ENCODE data around the gene CHRDL2. TPM values are rescaled to one million over a fixed set of nuclear protein-coding genes. Genes with fewer than 3 reads are reported as not detected.

CHRDL2 gene
- total RNA-seq, 1 experiment from 2014 or later = 0.37 TPM

DNA sequence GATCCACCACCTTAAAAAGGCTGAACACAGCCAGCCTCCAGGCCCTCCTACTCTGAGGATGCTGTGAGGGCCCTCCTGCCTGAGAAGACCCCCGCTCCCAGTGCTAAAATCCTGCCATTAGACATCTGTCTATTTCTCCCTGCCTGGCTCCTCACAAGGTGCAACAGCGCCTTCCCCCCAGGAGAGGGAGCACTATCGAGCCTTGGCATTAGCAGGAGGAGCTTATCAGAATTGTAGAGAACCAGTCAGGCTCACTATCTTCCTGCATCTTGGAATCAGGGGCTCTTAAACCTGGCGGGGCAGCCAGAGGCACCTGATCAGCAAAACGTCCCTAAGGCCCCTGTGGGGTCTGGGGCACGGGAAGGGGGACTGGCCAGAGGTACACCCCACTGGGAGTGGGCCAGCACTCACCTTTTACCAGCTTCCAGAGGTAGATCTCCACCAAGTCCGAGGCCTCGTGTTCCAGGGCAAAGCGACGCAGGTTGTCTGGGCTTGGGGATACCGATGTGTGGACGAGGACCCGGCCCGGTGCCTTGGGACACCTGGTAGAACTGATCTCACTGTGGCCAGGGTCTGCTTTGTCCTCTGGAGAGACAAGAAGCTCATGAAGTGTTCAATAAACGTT lies 28.7 kb downstream of the CHRDL2 start:
- Mint-ChIP-seq H3K4me1 (peaks cover 2% of the 10 kb centered on the region), H3K27me3 (ENCODE audit: low read depth) (no peaks in the 10 kb centered on the region; the same call in 1 of the 2 replicates), H3K36me3 (no peaks in the 10 kb centered on the region), H3K9me3 (no peaks in the 10 kb centered on the region), H3K27ac (no peak overlapping the region), H3K4me3 (no peak overlapping the region)
- ChIA-PET CTCF (interaction anchor here (0.5 to 4.6 kb wide), 54 partner anchors 8 to 1450 kb away, joined by 3 to 263 read pairs (median 4); partner anchors contain the start of genes CHRDL2, LIPT2, NEU3 and RNF169), POLR2A (interaction anchor here (1.3 kb wide), 1 partner anchor 24 kb away, joined by 3 read pairs; no protein-coding TSS in a partner anchor)
- ATAC-seq = peak; percentile 91
- peak; percentile 81 for DNase-seq (ENCODE audit: low spot score)
- TF ChIP-seq, protein P1, sequence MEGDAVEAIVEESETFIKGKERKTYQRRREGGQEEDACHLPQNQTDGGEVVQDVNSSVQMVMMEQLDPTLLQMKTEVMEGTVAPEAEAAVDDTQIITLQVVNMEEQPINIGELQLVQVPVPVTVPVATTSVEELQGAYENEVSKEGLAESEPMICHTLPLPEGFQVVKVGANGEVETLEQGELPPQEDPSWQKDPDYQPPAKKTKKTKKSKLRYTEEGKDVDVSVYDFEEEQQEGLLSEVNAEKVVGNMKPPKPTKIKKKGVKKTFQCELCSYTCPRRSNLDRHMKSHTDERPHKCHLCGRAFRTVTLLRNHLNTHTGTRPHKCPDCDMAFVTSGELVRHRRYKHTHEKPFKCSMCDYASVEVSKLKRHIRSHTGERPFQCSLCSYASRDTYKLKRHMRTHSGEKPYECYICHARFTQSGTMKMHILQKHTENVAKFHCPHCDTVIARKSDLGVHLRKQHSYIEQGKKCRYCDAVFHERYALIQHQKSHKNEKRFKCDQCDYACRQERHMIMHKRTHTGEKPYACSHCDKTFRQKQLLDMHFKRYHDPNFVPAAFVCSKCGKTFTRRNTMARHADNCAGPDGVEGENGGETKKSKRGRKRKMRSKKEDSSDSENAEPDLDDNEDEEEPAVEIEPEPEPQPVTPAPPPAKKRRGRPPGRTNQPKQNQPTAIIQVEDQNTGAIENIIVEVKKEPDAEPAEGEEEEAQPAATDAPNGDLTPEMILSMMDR (IDR thresholded peaks at IDR 0.05) = peak; percentile 87
- TF ChIP-seq ZNF317 (CRISPR knock-in tag; IDR thresholded peaks at IDR 0.05; ENCODE audit: borderline replicate concordance, low read depth) = no peak

DNA sequence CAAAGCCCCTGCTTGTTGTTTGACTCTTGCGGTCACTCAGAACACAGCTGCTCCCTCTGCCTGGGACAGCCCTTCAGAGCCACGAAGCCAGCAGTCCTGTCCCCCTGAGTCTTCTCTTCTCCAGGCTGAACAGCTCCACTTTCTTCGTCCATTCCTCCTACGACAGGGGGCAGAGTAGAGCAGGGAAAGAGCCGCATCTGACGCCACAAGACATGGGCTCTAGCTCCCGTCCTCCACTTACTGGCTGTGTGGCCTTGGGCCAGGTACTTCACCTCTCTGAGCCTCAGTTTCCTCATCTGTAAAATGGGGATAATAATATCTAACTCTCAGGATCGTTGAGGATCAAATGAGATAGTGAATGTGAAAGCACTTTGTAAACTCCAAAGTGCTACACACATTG lies 29.9 kb downstream of the CHRDL2 start:
- ChIA-PET CTCF (interaction anchor here (0.6 to 4.6 kb wide), 36 partner anchors 9 to 651 kb away, joined by 3 to 263 read pairs (median 4); partner anchors contain the start of genes CHRDL2, NEU3, POLD3 and RNF169), POLR2A (interaction anchor here (1.3 to 1.4 kb wide), 2 partner anchors 25 to 26 kb away, joined by 3 read pairs; no protein-coding TSS in a partner anchor)
- ATAC-seq (peak; percentile 71), DNase-seq (ENCODE audit: low spot score) (peak; percentile 65)
- Mint-ChIP-seq H3K36me3 (no peaks in the 10 kb centered on the region), H3K9me3 (no peaks in the 10 kb centered on the region), H3K4me3 (no peak overlapping the region), H3K27me3 (ENCODE audit: low read depth) (no peaks in the 10 kb centered on the region; the same call in 1 of the 2 replicates), H3K4me1 (peaks cover 13% of the 10 kb centered on the region), H3K27ac (no peak overlapping the region)
- TF ChIP-seq, protein P1 (IDR thresholded peaks at IDR 0.05) = peak; percentile 22; the same call in 1 of the 2 replicates
- TF ChIP-seq NFE2L1 (CRISPR knock-in tag; IDR thresholded peaks at IDR 0.05) (no peak), ZNF416 (CRISPR knock-in tag; IDR thresholded peaks at IDR 0.05) (no peak), GTF2I (CRISPR knock-in tag; conservative IDR thresholded peaks at IDR 0.05) (peak; percentile 83), KAT7 (CRISPR knock-in tag; IDR thresholded peaks at IDR 0.05; ENCODE audit: borderline replicate concordance) (no peak), ELF4 (CRISPR knock-in tag; IDR thresholded peaks at IDR 0.05; ENCODE audit: low read depth) (no peak), ZNF396 (CRISPR knock-in tag; IDR thresholded peaks at IDR 0.05; ENCODE audit: borderline replicate concordance) (peak; percentile 51; the same call in 1 of the 2 replicates), SOX15 (CRISPR knock-in tag; IDR thresholded peaks at IDR 0.05) (no peak)

DNA sequence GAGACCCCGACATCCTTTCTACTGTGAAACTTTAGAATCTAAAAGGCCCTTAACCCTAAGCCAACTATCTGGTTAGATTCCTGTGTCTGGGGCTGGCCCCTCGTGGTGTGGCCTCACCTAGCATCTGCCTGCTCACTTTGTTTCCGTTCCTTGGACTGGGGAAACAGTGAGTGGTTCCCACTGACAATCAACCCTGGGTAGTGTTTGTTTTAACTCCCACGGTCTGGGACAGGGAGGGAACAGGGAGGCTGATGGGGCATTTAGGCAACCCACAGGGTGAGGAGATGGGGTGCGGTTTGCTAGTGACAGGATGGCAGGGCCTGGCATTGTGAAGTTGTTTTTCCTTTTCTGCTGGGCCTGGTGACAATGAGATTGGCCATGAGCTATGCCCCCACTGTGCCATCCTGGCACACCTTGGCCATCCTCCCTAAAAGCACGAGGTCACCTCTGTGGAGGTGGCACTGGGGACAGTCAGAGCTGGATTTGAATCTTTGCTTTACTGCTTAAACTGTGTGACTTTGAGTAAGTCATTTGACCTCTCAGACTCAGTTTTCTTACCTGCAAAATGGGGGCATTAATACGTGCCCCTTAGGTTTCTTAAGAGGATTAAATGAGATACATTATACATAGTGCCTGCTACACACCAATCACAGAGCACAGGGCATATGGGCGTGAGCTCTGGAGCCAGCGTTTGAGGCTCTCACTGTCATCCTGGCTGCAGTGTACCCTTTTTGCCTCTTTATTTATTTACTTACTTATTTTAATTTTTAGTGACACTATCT lies 31.4 kb downstream of the CHRDL2 start:
- DNase-seq (ENCODE audit: low spot score) (no peak), ATAC-seq (no peak)
- Mint-ChIP-seq H3K9me3 (no peaks in the 10 kb centered on the region), H3K4me3 (no peak overlapping the region), H3K4me1 (peaks cover 17% of the 10 kb centered on the region), H3K27ac (no peak overlapping the region), H3K27me3 (ENCODE audit: low read depth) (no peaks in the 10 kb centered on the region; the same call in 1 of the 2 replicates), H3K36me3 (no peaks in the 10 kb centered on the region)
- ChIA-PET POLR2A (interaction anchor here (1.4 kb wide), 1 partner anchor 27 kb away, joined by 3 read pairs; no protein-coding TSS in a partner anchor), CTCF (interaction anchor here (3.3 to 4.6 kb wide), 3 partner anchors 13 to 40 kb away, joined by 96 to 263 read pairs (median 134); no protein-coding TSS in a partner anchor)
- TF ChIP-seq, protein P2, sequence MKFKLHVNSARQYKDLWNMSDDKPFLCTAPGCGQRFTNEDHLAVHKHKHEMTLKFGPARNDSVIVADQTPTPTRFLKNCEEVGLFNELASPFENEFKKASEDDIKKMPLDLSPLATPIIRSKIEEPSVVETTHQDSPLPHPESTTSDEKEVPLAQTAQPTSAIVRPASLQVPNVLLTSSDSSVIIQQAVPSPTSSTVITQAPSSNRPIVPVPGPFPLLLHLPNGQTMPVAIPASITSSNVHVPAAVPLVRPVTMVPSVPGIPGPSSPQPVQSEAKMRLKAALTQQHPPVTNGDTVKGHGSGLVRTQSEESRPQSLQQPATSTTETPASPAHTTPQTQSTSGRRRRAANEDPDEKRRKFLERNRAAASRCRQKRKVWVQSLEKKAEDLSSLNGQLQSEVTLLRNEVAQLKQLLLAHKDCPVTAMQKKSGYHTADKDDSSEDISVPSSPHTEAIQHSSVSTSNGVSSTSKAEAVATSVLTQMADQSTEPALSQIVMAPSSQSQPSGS (CRISPR knock-in tag; IDR thresholded peaks at IDR 0.05; ENCODE audit: borderline replicate concordance, low read depth) = no peak
- TF ChIP-seq ELF4 (CRISPR knock-in tag; IDR thresholded peaks at IDR 0.05; ENCODE audit: low read depth) = no peak
- TF ChIP-seq, protein P3, sequence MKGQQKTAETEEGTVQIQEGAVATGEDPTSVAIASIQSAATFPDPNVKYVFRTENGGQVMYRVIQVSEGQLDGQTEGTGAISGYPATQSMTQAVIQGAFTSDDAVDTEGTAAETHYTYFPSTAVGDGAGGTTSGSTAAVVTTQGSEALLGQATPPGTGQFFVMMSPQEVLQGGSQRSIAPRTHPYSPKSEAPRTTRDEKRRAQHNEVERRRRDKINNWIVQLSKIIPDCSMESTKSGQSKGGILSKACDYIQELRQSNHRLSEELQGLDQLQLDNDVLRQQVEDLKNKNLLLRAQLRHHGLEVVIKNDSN (CRISPR knock-in tag; IDR thresholded peaks at IDR 0.05) = no peak
- TF ChIP-seq, protein P4, sequence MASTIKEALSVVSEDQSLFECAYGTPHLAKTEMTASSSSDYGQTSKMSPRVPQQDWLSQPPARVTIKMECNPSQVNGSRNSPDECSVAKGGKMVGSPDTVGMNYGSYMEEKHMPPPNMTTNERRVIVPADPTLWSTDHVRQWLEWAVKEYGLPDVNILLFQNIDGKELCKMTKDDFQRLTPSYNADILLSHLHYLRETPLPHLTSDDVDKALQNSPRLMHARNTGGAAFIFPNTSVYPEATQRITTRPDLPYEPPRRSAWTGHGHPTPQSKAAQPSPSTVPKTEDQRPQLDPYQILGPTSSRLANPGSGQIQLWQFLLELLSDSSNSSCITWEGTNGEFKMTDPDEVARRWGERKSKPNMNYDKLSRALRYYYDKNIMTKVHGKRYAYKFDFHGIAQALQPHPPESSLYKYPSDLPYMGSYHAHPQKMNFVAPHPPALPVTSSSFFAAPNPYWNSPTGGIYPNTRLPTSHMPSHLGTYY (CRISPR knock-in tag; IDR thresholded peaks at IDR 0.05) = no peak
- TF ChIP-seq, protein P5, sequence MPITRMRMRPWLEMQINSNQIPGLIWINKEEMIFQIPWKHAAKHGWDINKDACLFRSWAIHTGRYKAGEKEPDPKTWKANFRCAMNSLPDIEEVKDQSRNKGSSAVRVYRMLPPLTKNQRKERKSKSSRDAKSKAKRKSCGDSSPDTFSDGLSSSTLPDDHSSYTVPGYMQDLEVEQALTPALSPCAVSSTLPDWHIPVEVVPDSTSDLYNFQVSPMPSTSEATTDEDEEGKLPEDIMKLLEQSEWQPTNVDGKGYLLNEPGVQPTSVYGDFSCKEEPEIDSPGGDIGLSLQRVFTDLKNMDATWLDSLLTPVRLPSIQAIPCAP (CRISPR knock-in tag; IDR thresholded peaks at IDR 0.05) = no peak
- TF ChIP-seq ZNF263 (CRISPR knock-in tag; IDR thresholded peaks at IDR 0.05; ENCODE audit: low read depth) = no peak
- TF ChIP-seq, protein P6, sequence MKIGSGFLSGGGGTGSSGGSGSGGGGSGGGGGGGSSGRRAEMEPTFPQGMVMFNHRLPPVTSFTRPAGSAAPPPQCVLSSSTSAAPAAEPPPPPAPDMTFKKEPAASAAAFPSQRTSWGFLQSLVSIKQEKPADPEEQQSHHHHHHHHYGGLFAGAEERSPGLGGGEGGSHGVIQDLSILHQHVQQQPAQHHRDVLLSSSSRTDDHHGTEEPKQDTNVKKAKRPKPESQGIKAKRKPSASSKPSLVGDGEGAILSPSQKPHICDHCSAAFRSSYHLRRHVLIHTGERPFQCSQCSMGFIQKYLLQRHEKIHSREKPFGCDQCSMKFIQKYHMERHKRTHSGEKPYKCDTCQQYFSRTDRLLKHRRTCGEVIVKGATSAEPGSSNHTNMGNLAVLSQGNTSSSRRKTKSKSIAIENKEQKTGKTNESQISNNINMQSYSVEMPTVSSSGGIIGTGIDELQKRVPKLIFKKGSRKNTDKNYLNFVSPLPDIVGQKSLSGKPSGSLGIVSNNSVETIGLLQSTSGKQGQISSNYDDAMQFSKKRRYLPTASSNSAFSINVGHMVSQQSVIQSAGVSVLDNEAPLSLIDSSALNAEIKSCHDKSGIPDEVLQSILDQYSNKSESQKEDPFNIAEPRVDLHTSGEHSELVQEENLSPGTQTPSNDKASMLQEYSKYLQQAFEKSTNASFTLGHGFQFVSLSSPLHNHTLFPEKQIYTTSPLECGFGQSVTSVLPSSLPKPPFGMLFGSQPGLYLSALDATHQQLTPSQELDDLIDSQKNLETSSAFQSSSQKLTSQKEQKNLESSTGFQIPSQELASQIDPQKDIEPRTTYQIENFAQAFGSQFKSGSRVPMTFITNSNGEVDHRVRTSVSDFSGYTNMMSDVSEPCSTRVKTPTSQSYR (CRISPR knock-in tag; IDR thresholded peaks at IDR 0.05) = no peak
- TF ChIP-seq EMX1 (CRISPR knock-in tag; IDR thresholded peaks at IDR 0.05) = no peak

All from WTC11 (cell line).